SJSA1 (cell line): Measurements from ENCODE around the gene THEM5. TPM values are rescaled to one million over a fixed set of nuclear protein-coding genes. Genes with fewer than 3 reads are reported as not detected.
"Not testable (repeated sequence)": the region's sequence is repeated elsewhere in the genome, so short reads cannot be mapped to it uniquely, and the experiment has no call there.

Experiments used
- DNase-seq, 2 experiments: peaks; one replicate each; pipeline ENCODE4 v3.0.0-alpha.2; 2015 to 2020; ENCODE audit warnings: low spot score in 2 of 2, low read depth in 1 of 2
- H3K27ac ChIP-seq: fragments of 250-450 bp; sonication (Bioruptor Pico); 2 replicates; pipeline ENCODE4 v1.5.1; 2020; ENCODE audit warnings: mild to moderate bottlenecking, moderate library complexity
- H3K27me3 ChIP-seq: fragments of 250-450 bp; sonication (Bioruptor Pico); replicated peaks from 2 replicates; pipeline ENCODE4 v1.5.1; 2020; ENCODE audit warnings: mild to moderate bottlenecking, moderate library complexity
- H3K36me3 ChIP-seq: fragments of 250-450 bp; sonication (Bioruptor Pico); 2 replicates; pipeline ENCODE4 v1.5.1; 2020; ENCODE audit warnings: mild to moderate bottlenecking
- H3K4me1 ChIP-seq: fragments of 250-450 bp; sonication (Bioruptor Pico); replicated peaks from 2 replicates; pipeline ENCODE4 v1.6.1; 2021; ENCODE audit warnings: mild to moderate bottlenecking
- H3K4me3 ChIP-seq: fragments of 250-450 bp; sonication (Bioruptor Pico); 2 replicates; pipeline ENCODE4 v1.5.1; 2020; ENCODE audit warnings: mild to moderate bottlenecking
- H3K9me3 ChIP-seq: fragments of 250-450 bp; sonication (Bioruptor Pico); replicated peaks from 2 replicates; pipeline ENCODE4 v1.5.1; 2020; ENCODE audit warnings: mild to moderate bottlenecking
- total RNA-seq: library from RNA; depleted of rRNA; stranded (reverse); fragments of >200 nt; shearing (Covaris generic); gene quantifications from 2 replicates; pipeline ENCODE4 v1.2.3, GENCODE V29; 2014; rRNA removed

THEM5 gene, protein sequence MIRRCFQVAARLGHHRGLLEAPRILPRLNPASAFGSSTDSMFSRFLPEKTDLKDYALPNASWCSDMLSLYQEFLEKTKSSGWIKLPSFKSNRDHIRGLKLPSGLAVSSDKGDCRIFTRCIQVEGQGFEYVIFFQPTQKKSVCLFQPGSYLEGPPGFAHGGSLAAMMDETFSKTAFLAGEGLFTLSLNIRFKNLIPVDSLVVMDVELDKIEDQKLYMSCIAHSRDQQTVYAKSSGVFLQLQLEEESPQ
- total RNA-seq = not detected in 2 replicates

DNA sequence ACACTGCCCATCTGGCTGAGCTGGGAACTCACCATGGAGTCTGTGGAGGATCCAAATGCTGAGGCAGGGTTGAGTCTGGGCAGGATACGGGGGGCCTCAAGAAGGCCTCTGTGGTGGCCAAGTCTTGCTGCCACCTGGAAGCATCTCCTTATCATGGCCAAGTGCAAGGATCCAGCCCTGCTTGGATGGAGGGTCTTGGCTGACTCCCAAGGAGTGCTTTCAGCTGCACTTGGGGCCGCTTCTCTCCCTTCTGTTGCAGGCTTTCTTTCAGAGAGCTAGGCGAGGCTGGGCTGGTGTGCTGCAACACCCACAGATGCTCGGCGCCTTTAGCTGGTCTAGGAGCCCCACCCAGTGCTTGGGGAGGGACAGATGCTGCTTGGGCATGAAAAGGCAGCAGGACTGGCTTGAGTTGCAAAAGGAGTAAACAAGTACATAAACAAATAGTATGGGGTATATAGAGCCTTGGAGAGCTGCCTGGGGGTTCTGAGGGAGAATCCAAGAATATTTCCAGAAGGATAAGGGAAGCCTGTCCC lies at the start of gene THEM5:
TSS of gene THEM5 (minus strand) at position 302 of the 533 bp plus-strand sequence. CDS start at position 155, 147 bp downstream.
- no peak within 1 kb of the TSS for H3K4me3 ChIP-seq
- no peaks in the 10 kb centered on the region for H3K27me3 ChIP-seq
- no peak within 1 kb of the TSS for H3K27ac ChIP-seq
- no peak for DNase-seq
- peaks cover 19% of the 10 kb centered on the region for H3K4me1 ChIP-seq
- H3K9me3 ChIP-seq = no peaks in the 10 kb centered on the region
- H3K36me3 ChIP-seq = no peaks in the 10 kb centered on the region

DNA sequence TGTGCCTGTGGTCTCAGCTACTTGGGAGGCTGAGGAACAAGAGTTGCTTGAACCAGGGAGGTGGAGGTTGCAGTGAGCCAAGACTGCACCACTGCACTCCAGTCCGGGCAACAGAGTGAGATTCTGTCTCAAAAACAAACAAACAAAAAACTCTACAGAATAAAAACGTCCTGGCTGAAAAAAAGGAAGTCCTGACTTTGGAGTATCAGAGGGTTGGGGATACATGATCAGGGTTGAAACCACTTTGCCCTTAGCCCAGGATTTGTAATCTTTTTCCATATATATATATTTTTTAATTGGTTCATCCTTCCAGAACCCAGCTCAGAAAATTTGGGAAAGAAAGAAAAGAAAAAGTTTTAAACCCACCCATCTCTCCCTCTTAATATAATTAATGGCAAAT lies 49.3 kb upstream of the THEM5 start:
- Histone ChIP-seq H3K27me3 (no peaks in the 10 kb centered on the region), H3K4me3 (no peak overlapping the region), H3K9me3 (peaks cover 18% of the 10 kb centered on the region), H3K36me3 (peaks cover 19% of the 10 kb centered on the region), H3K4me1 (peaks cover 11% of the 10 kb centered on the region), H3K27ac (no peak overlapping the region)
- no peak for DNase-seq

DNA sequence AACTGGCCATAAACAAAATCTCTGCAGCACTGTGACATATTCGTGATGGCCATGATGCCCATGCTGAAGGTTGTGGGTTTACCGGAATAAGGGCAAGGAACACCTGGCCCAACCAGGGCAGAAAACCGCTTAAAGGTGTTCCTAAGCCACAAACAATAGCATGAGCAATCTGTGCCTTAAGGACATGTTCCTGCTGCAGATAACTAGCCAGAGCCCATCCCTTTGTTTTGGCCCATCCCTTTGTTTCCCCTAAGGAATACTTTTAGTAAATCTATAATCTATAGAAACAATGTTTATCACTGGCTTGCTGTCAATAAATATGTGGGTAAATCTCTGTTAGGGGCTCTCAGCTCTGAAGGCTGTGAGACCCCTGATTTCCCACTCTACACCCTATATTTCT lies 47.3 kb upstream of the THEM5 start:
- H3K9me3 ChIP-seq, H3K27ac ChIP-seq, DNase-seq, H3K27me3 ChIP-seq, H3K4me3 ChIP-seq: not testable (repeated sequence)
- peaks cover 11% of the 10 kb centered on the region for H3K4me1 ChIP-seq
- H3K36me3 ChIP-seq = peaks cover 11% of the 10 kb centered on the region

DNA sequence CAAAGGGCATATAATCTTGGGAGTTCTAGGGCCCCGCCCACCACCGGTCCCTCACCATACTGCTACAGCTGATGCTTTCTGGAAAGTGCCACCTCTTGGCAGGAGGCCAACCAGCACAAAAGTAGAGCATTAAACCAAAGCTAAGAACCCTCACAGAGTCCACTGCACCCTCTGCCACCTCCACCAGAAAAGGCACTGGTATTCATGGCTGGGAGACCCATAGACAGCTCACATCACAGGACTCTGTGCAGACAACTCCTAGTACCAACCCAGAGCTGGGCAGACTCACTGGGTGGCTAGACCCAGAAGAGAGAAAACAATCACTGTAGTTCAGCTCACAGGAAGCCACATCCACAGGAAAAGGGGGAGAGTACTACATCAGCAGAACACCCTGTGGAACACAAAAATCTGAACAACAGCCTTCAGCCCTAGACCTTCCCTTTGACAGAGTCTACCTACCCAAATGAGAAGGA lies 45.0 kb upstream of the THEM5 start:
- H3K27me3 ChIP-seq = no peaks in the 10 kb centered on the region
- H3K36me3 ChIP-seq = peaks cover 23% of the 10 kb centered on the region
- no peak overlapping the region for H3K27ac ChIP-seq
- DNase-seq = no peak
- peaks cover 16% of the 10 kb centered on the region for H3K4me1 ChIP-seq
- H3K9me3 ChIP-seq = peaks cover 9% of the 10 kb centered on the region
- H3K4me3 ChIP-seq = no peak overlapping the region

DNA sequence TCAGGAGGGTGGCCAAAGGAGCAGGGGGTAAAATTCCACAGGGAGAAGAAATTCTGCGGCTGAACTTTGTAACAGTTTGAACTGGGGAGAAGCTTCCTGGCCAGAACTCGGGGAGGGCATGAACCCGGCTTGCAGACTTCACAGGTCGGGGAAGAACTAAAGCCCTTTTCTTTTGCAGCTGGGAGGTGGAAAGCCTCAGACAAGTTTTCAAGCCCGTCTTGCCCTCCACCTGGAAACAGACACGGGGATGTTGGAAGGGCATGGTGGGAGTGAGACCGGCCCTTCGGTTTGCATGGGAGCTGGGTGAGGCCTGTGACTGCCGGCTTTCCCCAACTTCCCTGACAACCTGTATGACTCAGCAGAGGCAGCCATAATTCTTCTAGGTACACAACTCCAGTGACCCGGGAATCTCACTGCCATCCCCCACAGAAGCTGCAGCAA lies 44.5 kb upstream of the THEM5 start:
- no peak overlapping the region for H3K27ac ChIP-seq

DNA sequence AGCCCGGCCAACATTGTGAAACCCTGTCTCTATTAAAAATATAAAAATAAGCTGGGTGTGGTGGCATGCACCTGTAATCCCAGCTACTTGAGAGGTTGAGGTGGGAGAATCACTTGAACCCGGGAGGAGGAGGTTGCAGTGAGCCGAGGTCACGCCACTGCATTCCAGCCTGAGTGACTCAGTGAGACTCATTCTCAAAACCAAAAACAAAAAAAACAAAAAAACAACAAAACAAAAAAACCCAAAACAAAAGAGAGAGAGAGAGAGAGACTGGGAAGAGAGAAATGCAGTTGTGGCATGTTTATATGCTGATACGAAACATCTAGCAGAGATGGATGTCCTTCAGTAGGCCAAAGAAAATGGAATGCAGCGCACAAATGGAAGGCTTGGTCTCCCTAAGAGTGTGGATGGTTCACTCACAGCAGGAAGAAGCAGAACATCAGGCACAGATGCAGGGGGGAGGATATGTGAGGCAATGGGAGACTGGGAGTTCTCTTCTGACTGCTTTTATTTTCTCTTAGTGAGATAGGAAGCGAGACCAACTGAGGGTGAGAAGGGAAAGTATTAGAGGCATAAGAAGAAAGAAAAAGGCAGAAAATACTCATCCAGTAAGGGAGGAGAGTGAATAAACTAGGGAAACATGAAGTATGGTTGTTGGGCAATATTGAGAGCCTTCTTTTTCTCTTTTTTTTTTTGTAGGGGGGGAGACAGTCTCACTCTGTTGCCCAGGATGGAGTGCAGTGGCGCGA lies 39.8 kb upstream of the THEM5 start:
- H3K36me3 ChIP-seq = peaks cover 34% of the 10 kb centered on the region
- H3K27me3 ChIP-seq = no peaks in the 10 kb centered on the region
- H3K27ac ChIP-seq = peak overlapping the region; percentile 77
- H3K4me1 ChIP-seq = peaks cover 34% of the 10 kb centered on the region
- no peaks in the 10 kb centered on the region for H3K9me3 ChIP-seq
- no peak overlapping the region for H3K4me3 ChIP-seq
- DNase-seq = peak; percentile 59 to 70

More for the DNA sequence above, 44.5 kb upstream of the THEM5 start:
- H3K36me3 ChIP-seq = peaks cover 23% of the 10 kb centered on the region
- no peaks in the 10 kb centered on the region for H3K27me3 ChIP-seq
- DNase-seq = no peak
- peaks cover 9% of the 10 kb centered on the region for H3K9me3 ChIP-seq
- peaks cover 21% of the 10 kb centered on the region for H3K4me1 ChIP-seq
- no peak overlapping the region for H3K4me3 ChIP-seq

DNA sequence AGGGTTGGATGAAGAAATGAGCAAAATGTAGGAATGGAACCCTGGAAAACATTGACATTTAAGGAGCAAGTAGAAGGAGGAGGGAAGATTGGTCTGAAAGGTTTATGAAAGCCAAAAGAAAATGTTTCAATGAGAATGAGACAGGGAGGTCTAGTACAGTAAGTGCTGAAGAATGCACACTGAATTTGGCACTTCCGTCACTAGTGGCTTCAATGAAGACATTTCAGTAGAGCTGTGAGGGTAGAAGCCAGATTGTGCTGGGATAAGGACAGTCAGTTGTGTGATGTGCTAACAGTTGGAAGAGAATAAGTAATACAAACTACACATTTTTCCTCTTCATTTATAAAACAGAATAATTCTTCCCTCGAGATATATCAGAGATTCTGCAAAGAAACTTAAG lies 38.7 kb upstream of the THEM5 start:
- peak; percentile 70 to 77 for DNase-seq
- peak overlapping the region; percentile 77 for H3K27ac ChIP-seq
- no peak overlapping the region for H3K4me3 ChIP-seq
- no peaks in the 10 kb centered on the region for H3K9me3 ChIP-seq
- H3K27me3 ChIP-seq = no peaks in the 10 kb centered on the region
- H3K4me1 ChIP-seq = peaks cover 31% of the 10 kb centered on the region
- H3K36me3 ChIP-seq = peaks cover 34% of the 10 kb centered on the region

DNA sequence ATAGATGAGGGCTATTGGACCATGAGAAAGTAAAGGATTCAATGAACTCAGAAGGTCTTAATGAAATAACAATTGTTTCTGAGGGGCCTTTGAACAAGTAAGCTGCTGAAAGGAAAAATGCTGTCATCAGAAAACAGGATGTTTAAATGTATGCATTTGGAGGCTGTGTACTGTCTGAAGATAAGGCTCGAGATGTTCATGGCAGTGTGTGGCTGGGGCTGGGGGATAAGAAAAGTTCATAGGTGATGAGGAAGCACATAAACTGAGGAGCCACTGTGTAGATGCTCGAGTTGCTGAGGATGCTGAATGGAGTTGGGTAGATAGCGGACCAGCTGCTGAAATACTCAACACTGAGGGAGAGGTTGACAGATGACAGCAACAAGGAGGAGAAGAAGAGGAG lies 38.0 kb upstream of the THEM5 start:
- Histone ChIP-seq H3K36me3 (peaks cover 34% of the 10 kb centered on the region), H3K27ac (peak overlapping the region; percentile 77), H3K4me3 (no peak overlapping the region), H3K27me3 (no peaks in the 10 kb centered on the region), H3K9me3 (no peaks in the 10 kb centered on the region), H3K4me1 (peaks cover 31% of the 10 kb centered on the region)
- peak in 1 of 2 experiments; percentile 15 for DNase-seq

DNA sequence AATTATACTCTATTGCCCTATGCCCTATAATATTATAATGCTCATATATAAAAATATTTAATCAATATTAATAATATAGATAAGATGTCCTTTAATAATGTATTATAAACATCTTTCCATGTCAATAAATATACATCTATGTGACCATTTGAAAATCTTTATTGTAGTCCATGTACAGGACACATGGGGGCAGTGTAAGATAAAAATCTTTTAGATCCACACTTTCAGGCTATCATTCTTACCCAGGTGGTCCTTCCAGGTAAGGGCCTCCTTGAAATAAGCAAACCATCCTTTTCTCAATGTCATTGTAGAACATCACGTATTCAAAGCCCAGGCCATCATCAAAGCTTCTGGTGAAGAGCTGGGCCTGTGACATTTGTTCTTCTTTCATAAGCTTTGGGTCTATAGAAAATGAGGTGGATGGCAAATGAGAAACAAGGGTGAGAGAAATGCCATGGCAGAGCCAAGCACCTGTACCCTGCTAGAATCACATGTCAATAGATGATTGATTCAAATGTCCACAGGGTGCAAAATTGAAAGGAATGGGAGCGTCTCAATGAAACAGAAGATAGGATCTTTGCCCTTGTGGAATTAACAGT lies 35.6 kb upstream of the THEM5 start:
- no peak overlapping the region for H3K27ac ChIP-seq
- H3K4me1 ChIP-seq = peaks cover 31% of the 10 kb centered on the region
- H3K4me3 ChIP-seq = no peak overlapping the region
- H3K9me3 ChIP-seq = no peaks in the 10 kb centered on the region
- no peaks in the 10 kb centered on the region for H3K27me3 ChIP-seq
- H3K36me3 ChIP-seq = peaks cover 32% of the 10 kb centered on the region
- no peak for DNase-seq

DNA sequence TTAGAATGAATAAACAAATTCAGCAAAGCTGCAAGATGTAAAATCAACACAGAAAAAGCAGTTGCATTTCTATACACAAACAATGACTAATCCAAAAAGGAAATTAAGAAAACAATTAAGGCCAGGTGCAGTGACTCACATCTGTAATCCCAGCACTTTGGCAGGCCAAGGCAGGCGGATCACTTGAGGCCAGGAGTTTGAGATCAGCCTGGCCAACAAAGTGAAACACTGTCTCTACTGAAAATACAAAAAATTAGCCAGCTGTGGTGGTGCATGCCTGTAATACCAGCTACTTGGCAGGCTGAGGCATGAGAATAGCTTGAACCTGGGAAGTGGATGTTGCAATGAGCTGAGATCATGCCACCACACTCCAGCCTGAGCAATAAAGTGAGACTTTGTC lies 33.5 kb upstream of the THEM5 start:
- Histone ChIP-seq H3K9me3 (no peaks in the 10 kb centered on the region), H3K27me3 (no peaks in the 10 kb centered on the region), H3K36me3 (peaks cover 23% of the 10 kb centered on the region), H3K4me1 (peaks cover 10% of the 10 kb centered on the region), H3K4me3 (no peak overlapping the region), H3K27ac (no peak overlapping the region)
- DNase-seq = peak in 1 of 2 experiments; percentile 51

DNA sequence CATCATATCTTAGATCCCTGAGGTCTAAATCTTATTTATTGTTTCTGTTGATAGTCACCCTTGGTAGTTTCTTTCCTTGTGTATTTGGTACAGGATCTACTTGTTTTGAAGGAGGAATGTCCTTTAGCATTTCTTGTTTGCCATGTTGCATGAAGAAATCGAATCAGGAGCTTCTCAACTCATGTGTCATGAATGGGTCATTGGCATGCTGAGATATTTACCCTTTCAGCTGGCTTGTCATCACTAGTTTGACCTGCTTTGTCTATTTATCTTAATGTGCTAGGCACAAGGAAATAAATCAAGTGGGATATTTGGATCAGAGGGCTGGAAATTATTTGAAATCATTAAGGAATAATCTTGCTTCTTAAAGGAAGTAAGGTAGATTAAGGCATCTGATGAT lies 32.0 kb upstream of the THEM5 start:
- no peak overlapping the region for H3K27ac ChIP-seq
- peaks cover 16% of the 10 kb centered on the region for H3K36me3 ChIP-seq
- H3K4me1 ChIP-seq = no peaks in the 10 kb centered on the region
- H3K4me3 ChIP-seq = no peak overlapping the region
- no peaks in the 10 kb centered on the region for H3K9me3 ChIP-seq
- no peaks in the 10 kb centered on the region for H3K27me3 ChIP-seq
- DNase-seq = no peak

DNA sequence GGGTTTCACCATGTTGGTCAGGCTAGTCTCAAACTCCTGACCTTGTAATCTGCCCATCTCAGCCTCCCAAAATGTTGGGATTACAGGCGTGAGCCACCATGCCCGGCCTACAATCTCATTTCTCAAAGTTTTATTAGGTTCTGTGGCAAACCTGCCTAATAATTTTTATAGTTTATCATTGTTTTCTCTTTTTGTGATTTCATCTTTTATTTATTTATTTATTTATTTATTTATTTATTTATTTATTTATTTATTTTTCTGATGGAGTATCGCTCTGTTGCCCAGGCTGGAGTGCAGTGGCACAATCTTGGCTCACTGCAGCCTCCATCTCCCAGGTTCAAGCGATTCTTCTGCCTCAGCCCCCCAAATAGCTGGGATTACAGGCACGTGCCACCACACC lies 31.4 kb upstream of the THEM5 start:
- H3K9me3 ChIP-seq, H3K27me3 ChIP-seq, H3K4me3 ChIP-seq, H3K27ac ChIP-seq, H3K4me1 ChIP-seq, DNase-seq: not testable (repeated sequence)
- H3K36me3 ChIP-seq = peaks cover 14% of the 10 kb centered on the region

DNA sequence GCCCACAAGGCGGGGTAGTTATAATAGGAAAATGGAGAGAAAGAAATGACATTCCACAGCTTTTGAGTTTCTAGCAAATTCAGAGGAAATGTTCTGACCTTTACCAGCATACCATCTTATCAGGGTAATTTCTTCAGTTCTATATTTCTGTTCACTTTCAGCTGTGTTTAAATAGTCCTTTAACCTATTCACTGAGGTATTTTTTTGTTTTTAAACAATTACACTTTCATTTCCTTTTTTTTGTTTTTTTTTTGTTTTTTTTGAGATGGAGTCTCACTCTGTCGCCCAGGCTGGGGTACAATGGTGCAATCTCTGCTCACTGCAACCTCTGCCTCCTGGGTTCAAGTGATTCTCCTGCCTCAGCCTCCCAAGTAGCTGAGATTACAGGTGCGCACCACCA lies 30.9 kb upstream of the THEM5 start:
- not testable (repeated sequence) for DNase-seq, H3K4me1 ChIP-seq, H3K27me3 ChIP-seq, H3K27ac ChIP-seq, H3K4me3 ChIP-seq, H3K9me3 ChIP-seq
- peaks cover 13% of the 10 kb centered on the region for H3K36me3 ChIP-seq

DNA sequence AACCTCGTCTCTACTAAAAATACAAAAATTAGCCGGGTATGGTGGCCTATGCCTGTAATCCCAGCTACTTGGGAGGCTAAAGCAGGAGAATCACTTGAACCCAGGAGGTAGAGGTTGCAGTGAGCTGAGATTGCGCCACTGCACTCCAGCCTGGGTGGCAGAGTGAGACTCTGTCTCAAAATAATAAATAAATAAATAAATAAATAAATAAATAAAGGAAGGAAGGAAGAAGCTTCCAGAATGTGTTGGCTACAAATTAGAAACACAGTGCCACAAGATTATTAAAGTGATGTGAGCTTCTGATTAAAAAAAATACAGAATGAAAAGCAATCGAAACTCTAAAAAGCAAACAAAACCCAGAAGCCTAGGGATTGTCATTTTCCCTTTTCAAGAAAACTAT lies 30.4 kb upstream of the THEM5 start:
- not testable (repeated sequence) for H3K4me3 ChIP-seq, H3K27ac ChIP-seq

More for the DNA sequence above, 30.4 kb upstream of the THEM5 start:
- H3K4me1 ChIP-seq, H3K36me3 ChIP-seq, DNase-seq, H3K9me3 ChIP-seq, H3K27me3 ChIP-seq: not testable (repeated sequence)
